NCI-H345 treated with DMSO at 0.1 percent for 48 hours (cell line): ENCODE measurements around the gene ZNF467.

Experiments used
- DNase-seq: peaks from one replicate; lab custom pipeline; 2025; ENCODE audit not compliant: unreplicated experiment; lab: John Stamatoyannopoulos, UW

The ZNF467 gene

GRCh38 chr7:149716007-149716931, 57.1 kb downstream of the ZNF467 start:
- DNase-seq = no peak

- DNase-seq = no peak
These were observed 57.9 kb downstream of the ZNF467 start for GRCh38 chr7:149715476-149715875.

- no peak for DNase-seq
These were observed 58.4 kb downstream of the ZNF467 start for GRCh38 chr7:149714910-149715471.
